Measurements from ENCODE around the gene EIF3B. TPM values are rescaled to one million over a fixed set of nuclear protein-coding genes. Genes with fewer than 3 reads are reported as not detected.
A peak's percentile ranks its signal among the peaks of the same experiment; 100 is the strongest.

EIF3B gene
- total and polyA plus RNA-seq, 9 of the 15 experiments (the other 6 are each of a cell fraction or from before 2014, with no cell fraction given), result 25.9 to 494 (median 357) TPM

DNA sequence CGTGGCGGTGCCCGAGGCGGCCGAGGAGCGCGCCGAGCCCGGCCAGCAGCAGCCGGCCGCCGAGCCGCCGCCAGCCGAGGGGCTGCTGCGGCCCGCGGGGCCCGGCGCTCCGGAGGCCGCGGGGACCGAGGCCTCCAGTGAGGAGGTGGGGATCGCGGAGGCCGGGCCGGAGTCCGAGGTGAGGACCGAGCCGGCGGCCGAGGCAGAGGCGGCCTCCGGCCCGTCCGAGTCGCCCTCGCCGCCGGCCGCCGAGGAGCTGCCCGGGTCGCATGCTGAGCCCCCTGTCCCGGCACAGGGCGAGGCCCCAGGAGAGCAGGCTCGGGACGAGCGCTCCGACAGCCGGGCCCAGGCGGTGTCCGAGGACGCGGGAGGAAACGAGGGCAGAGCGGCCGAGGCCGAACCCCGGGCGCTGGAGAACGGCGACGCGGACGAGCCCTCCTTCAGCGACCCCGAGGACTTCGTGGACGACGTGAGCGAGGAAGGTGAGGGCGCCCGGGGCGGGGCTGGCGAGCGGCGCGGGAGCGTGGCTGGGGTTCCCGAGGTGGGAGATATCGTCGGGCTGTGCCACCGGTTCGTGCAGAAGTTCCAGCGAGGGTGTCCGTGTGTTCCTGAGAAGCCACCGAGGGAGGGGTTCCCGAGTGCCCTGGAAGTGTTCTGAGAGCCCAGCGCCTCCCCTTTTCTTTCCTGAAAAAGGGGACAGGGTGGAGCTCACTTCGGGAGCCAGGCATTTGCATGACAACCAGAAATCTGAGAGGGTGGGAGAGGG, 495 bp downstream of the EIF3B start (continued):
- TF ChIP-seq NCOA4 (IDR thresholded peaks at IDR 0.05; ENCODE audit: partially characterized antibody), result no peak
- TF ChIP-seq ZBTB11 (CRISPR knock-in tag; IDR thresholded peaks at IDR 0.05), result peak in 1 of 3 experiments; percentile 34; a peak in 1 of 6 replicates
- no peak for TF ChIP-seq ZSCAN29 (IDR thresholded peaks at IDR 0.05)
- TF ChIP-seq ZNF277 (CRISPR knock-in tag; IDR thresholded peaks at IDR 0.05; ENCODE audit: borderline replicate concordance), result no peak
- peak; percentile 12 for TF ChIP-seq PCBP1 (IDR thresholded peaks at IDR 0.05; ENCODE audit: low read depth, low read length, poor library complexity, severe bottlenecking)
- 0 out of 2 replicates have a peak, but pooled peaks have one; percentile 5 for TF ChIP-seq STAG1 (CRISPR knock-in tag; IDR thresholded peaks at IDR 0.05; ENCODE audit: borderline replicate concordance)
- no peak for TF ChIP-seq HDAC8 (tag; IDR thresholded peaks at IDR 0.05)
- TF ChIP-seq ZNF197 (CRISPR knock-in tag; IDR thresholded peaks at IDR 0.05; ENCODE audit: low read depth), result no peak
- TF ChIP-seq PHF8 (IDR thresholded peaks at IDR 0.05; ENCODE audit: borderline replicate concordance, low read length), result peak; percentile 84; the same call in 1 of the 2 replicates
- no peak for TF ChIP-seq MXI1 (IDR thresholded peaks at IDR 0.05; ENCODE audit: low read depth, low read length)
- TF ChIP-seq GTF2F1 (IDR thresholded peaks at IDR 0.05; ENCODE audit: low read depth, low read length), result no peak
- TF ChIP-seq LCOR (CRISPR knock-in tag; IDR thresholded peaks at IDR 0.05), result no peak
- peak; percentile 94 for TF ChIP-seq RBFOX2 (IDR thresholded peaks at IDR 0.05; ENCODE audit: low read depth, low read length)
- TF ChIP-seq ZNF324 (CRISPR knock-in tag; IDR thresholded peaks at IDR 0.05), result no peak
- no peak for TF ChIP-seq CREBBP (IDR thresholded peaks at IDR 0.05; ENCODE audit: low read depth, low read length)
- TF ChIP-seq RAD21 (CRISPR knock-in tag; conservative IDR thresholded peaks at IDR 0.05 in 1 of 2, IDR thresholded peaks at IDR 0.05 in 1 of 2), result no peak
- no peak for TF ChIP-seq RNF2 (IDR thresholded peaks at IDR 0.05)
- TF ChIP-seq CBX1 (IDR thresholded peaks at IDR 0.05; ENCODE audit: low read depth), result no peak
- TF ChIP-seq ATF6 (CRISPR knock-in tag; IDR thresholded peaks at IDR 0.05), result no peak
- no peak for TF ChIP-seq HCFC1 (IDR thresholded peaks at IDR 0.05; ENCODE audit: low read depth, low read length)
- TF ChIP-seq BMI1 (IDR thresholded peaks at IDR 0.05; ENCODE audit: low read length), result no peak
- TF ChIP-seq NR2F6 (CRISPR knock-in tag; IDR thresholded peaks at IDR 0.05), result no peak

All from K562 (cell line).